Uterus (tissue), 2 donors: Measurements from ENCODE around the gene OR52N5.

Experiments used
- POLR2A ChIP-seq, 2 donors: fragments of 450-650 bp; IDR thresholded peaks; one replicate each; pipeline ENCODE4 v1.6.1; 2016; ENCODE audit warnings: antibody characterized with exemption in 2 of 2, mild to moderate bottlenecking in 1 of 2, moderate library complexity in 1 of 2
- TF ChIP-seq, protein P1 (sequence below), 4 experiments: fragments of 200-600 bp in 2 of 4; fragments of 450-650 bp in 2 of 4; sonication (generic) in 2 of 4; IDR thresholded peaks; one replicate each; pipeline ENCODE4 v1.5.1; 2016 to 2019; ENCODE audit warnings: antibody characterized with exemption in 4 of 4, mild to moderate bottlenecking in 2 of 4, moderate library complexity in 1 of 4

GRCh38 chr11:5726351-5726750 is 56.8 kb downstream of the OR52N5 start:
- no peak for TF ChIP-seq POLR2A (IDR thresholded peaks at IDR 0.05)
- TF ChIP-seq, protein P1, sequence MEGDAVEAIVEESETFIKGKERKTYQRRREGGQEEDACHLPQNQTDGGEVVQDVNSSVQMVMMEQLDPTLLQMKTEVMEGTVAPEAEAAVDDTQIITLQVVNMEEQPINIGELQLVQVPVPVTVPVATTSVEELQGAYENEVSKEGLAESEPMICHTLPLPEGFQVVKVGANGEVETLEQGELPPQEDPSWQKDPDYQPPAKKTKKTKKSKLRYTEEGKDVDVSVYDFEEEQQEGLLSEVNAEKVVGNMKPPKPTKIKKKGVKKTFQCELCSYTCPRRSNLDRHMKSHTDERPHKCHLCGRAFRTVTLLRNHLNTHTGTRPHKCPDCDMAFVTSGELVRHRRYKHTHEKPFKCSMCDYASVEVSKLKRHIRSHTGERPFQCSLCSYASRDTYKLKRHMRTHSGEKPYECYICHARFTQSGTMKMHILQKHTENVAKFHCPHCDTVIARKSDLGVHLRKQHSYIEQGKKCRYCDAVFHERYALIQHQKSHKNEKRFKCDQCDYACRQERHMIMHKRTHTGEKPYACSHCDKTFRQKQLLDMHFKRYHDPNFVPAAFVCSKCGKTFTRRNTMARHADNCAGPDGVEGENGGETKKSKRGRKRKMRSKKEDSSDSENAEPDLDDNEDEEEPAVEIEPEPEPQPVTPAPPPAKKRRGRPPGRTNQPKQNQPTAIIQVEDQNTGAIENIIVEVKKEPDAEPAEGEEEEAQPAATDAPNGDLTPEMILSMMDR (IDR thresholded peaks at IDR 0.05) = no peak
